Colonic mucosa (tissue), 4 donors: ENCODE measurements around the gene SEL1L3. TPM values are rescaled to one million over a fixed set of nuclear protein-coding genes. Genes with fewer than 3 reads are reported as not detected.

Experiments used
- DNase-seq: peaks from one replicate; pipeline ENCODE4 v3.0.0-alpha.2; 2020
- H3K27ac ChIP-seq: fragments of 200-600 bp; one replicate; pipeline ENCODE4 v1.8.0; 2021
- H3K27me3 ChIP-seq: fragments of 200-600 bp; one replicate; pipeline ENCODE4 v1.8.0; 2021
- H3K36me3 ChIP-seq: fragments of 200-600 bp; one replicate; pipeline ENCODE4 v1.8.0; 2021
- H3K4me1 ChIP-seq: fragments of 200-600 bp; one replicate; pipeline ENCODE4 v1.8.0; 2021; ENCODE audit warnings: mild to moderate bottlenecking
- H3K4me3 ChIP-seq: fragments of 200-600 bp; one replicate; pipeline ENCODE4 v1.8.0; 2021
- H3K9ac ChIP-seq, 2 donors: one replicate each; pipeline ENCODE4 v1.7.0; 2013; ENCODE audit warnings: control low read depth in 2 of 2, low read depth in 2 of 2, low read length in 2 of 2
- H3K9me3 ChIP-seq: fragments of 200-600 bp; one replicate; pipeline ENCODE4 v1.8.0; 2021
- intact Hi-C: fragments of 100-400 bp; cut with DNase I; formaldehyde crosslinking; loops from one replicate; pipeline ENCODE4 v1.14.1; 2022
- total RNA-seq, 2 donors: library from RNA; stranded (reverse); fragmentation: NEBNext Ultra II Directional in 1 of 2; extraction: Animal tissue kit (Norgen Biotek cat#: 25700) in 1 of 2; gene quantifications; one replicate each; pipeline ENCODE4 v1.2.1, GENCODE V29; 2021
- TF ChIP-seq, protein P1 (sequence below): fragments of 200-600 bp; IDR thresholded peaks from one replicate; pipeline ENCODE4 v1.8.0; 2022; ENCODE audit warnings: antibody characterized with exemption, mild to moderate bottlenecking
- donor health status: healthy.
- donor health status: DM: no; HTN: no; CAD: no.
- donor health status: DM: no; HTN: no; CAD: no.

SEL1L3 gene
- total RNA-seq, 2 donors from 2014 or later, result 88.4 to 96.2 TPM

GRCh38 chr4:25857403-25857802 lies 5.4 kb downstream of the SEL1L3 start:
- H3K4me1 ChIP-seq, result peaks cover 22% of the 10 kb centered on the region
- H3K4me3 ChIP-seq, result no peak overlapping the region
- H3K36me3 ChIP-seq, result no peaks in the 10 kb centered on the region
- no peak for DNase-seq
- intact Hi-C loops, result no loop called here
- no peaks in the 10 kb centered on the region for H3K9me3 ChIP-seq
- no peaks in the 10 kb centered on the region for H3K27me3 ChIP-seq
- no peak overlapping the region for H3K9ac ChIP-seq
- H3K27ac ChIP-seq, result no peak overlapping the region
- TF ChIP-seq, protein P1, sequence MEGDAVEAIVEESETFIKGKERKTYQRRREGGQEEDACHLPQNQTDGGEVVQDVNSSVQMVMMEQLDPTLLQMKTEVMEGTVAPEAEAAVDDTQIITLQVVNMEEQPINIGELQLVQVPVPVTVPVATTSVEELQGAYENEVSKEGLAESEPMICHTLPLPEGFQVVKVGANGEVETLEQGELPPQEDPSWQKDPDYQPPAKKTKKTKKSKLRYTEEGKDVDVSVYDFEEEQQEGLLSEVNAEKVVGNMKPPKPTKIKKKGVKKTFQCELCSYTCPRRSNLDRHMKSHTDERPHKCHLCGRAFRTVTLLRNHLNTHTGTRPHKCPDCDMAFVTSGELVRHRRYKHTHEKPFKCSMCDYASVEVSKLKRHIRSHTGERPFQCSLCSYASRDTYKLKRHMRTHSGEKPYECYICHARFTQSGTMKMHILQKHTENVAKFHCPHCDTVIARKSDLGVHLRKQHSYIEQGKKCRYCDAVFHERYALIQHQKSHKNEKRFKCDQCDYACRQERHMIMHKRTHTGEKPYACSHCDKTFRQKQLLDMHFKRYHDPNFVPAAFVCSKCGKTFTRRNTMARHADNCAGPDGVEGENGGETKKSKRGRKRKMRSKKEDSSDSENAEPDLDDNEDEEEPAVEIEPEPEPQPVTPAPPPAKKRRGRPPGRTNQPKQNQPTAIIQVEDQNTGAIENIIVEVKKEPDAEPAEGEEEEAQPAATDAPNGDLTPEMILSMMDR, result no peak

DNA sequence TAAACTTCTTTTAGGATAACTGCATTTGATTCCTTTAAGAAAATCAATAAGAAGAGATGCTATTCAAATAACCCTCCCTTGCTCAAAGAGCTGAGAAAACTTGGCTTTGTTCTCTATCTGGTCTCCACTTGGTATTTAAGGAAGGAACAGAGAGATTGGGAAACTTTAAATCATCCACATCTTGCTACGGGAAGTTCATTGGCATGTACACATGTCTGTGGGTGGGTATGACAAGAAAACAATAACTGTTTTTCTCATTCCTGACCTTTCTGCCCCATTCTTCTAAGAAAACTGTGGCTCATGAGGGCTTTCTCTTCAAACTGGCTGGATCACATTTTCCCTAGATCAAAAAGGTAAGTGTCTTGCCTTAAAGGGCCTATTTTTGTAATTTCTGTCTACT lies 6.0 kb downstream of the SEL1L3 start:
- Histone ChIP-seq H3K27ac (no peak overlapping the region), H3K9me3 (no peaks in the 10 kb centered on the region), H3K36me3 (no peaks in the 10 kb centered on the region), H3K27me3 (no peaks in the 10 kb centered on the region), H3K4me3 (no peak overlapping the region), H3K4me1 (peaks cover 22% of the 10 kb centered on the region), H3K9ac (no peak overlapping the region)
- TF ChIP-seq, protein P1, result no peak
- intact Hi-C loops, result no loop called here
- DNase-seq, result no peak

GRCh38 chr4:25852103-25852502 lies 10.7 kb downstream of the SEL1L3 start:
- TF ChIP-seq, protein P1, result no peak
- Histone ChIP-seq H3K4me1 (peaks cover 19% of the 10 kb centered on the region), H3K27me3 (no peaks in the 10 kb centered on the region), H3K4me3 (no peak overlapping the region), H3K27ac (no peak overlapping the region), H3K36me3 (no peaks in the 10 kb centered on the region), H3K9me3 (no peaks in the 10 kb centered on the region), H3K9ac (no peak overlapping the region)
- no peak for DNase-seq
- intact Hi-C loops, result no loop called here

GRCh38 chr4:25847329-25847728 lies 15.5 kb downstream of the SEL1L3 start:
- DNase-seq, result no peak
- Histone ChIP-seq H3K4me1 (peaks cover 4% of the 10 kb centered on the region), H3K9ac (no peak overlapping the region), H3K9me3 (no peaks in the 10 kb centered on the region), H3K27ac (no peak overlapping the region), H3K36me3 (peaks cover 6% of the 10 kb centered on the region), H3K4me3 (no peak overlapping the region), H3K27me3 (no peaks in the 10 kb centered on the region)
- TF ChIP-seq, protein P1, result no peak
- intact Hi-C loops, result no loop called here

- no peak overlapping the region for H3K4me3 ChIP-seq
- TF ChIP-seq, protein P1, result no peak
- no peaks in the 10 kb centered on the region for H3K9me3 ChIP-seq
- intact Hi-C loops, result no loop called here
- H3K36me3 ChIP-seq, result peaks cover 6% of the 10 kb centered on the region
- peaks cover 4% of the 10 kb centered on the region for H3K4me1 ChIP-seq
- no peak overlapping the region for H3K27ac ChIP-seq
- H3K27me3 ChIP-seq, result no peaks in the 10 kb centered on the region
- no peak overlapping the region for H3K9ac ChIP-seq
- DNase-seq, result no peak
Observed at GRCh38 chr4:25845841-25846653, 16.7 kb downstream of the SEL1L3 start.
